HCT116 (cell line): ENCODE measurements around the gene CALCOCO2.

Experiments used
- CTCF ChIP-seq, 3 experiments: fragments of 200-600 bp in 1 of 3; sonication (generic) in 1 of 3; IDR thresholded peaks in 2 of 3; conservative IDR thresholded peaks in 1 of 3; 2 replicates each; pipeline ENCODE4 v1.5.1; 2012 to 2017; ENCODE audit warnings: low read depth in 2 of 3, low read length in 2 of 3, antibody characterized with exemption in 1 of 3, borderline replicate concordance in 1 of 3, control low read depth in 1 of 3, mild to moderate bottlenecking in 1 of 3, mixed read lengths in 1 of 3, mixed run types in 1 of 3, moderate library complexity in 1 of 3; ENCODE audit not compliant: insufficient read depth in 1 of 3
- ELF1 ChIP-seq: IDR thresholded peaks from 2 replicates; pipeline ENCODE4 v1.6.1; 2012; ENCODE audit warnings: low read depth, borderline replicate concordance
- JUND ChIP-seq: IDR thresholded peaks from 2 replicates; pipeline ENCODE4 v1.6.1; 2012
- POLR2A ChIP-seq: IDR thresholded peaks from 2 replicates; pipeline ENCODE4 v1.7.0; 2011; ENCODE audit warnings: borderline replicate concordance; ENCODE audit not compliant: insufficient read depth, insufficient read length; ENCODE audit errors: extremely low read depth
- POLR2AphosphoS5 ChIP-seq: IDR thresholded peaks from 2 replicates; pipeline ENCODE4 v1.6.1; 2011; ENCODE audit warnings: mild to moderate bottlenecking, low read depth, low read length, moderate library complexity

DNA sequence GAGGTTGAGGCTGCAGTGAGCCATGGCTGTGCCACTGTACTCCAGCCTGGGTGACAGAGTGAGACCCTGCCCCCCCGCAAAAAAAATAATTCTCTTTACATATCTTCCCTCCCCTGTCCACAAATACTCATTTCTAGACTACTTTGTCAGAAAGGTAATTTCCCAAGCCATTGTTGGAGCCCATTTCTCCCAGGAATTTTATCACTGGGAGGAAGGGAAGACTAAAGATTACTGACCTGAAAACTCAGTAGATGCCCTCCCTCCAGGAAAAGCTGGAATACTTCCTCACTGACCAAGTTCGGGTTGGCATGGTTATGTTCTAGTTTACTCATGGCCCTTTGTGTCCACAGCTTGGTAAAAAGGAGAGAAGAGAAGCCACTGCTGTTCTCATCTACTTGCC, 4.1 kb downstream of the CALCOCO2 start:
- TF ChIP-seq POLR2A (no peak), JUND (no peak), CTCF (IDR thresholded peaks at IDR 0.05 in 2 of 3, conservative IDR thresholded peaks at IDR 0.05 in 1 of 3; ENCODE audit: borderline replicate concordance in 1 of 3, insufficient read depth in 1 of 3, low read depth in 2 of 3, low read length in 2 of 3) (no peak), POLR2AphosphoS5 (no peak), ELF1 (no peak)
